Activated CD4-positive, alpha-beta T cell treated with anti-CD3 and anti-CD28 coated beads for 24 hours (primary cell): ENCODE measurements around the gene GRIN2A.

Source experiments
- DNase-seq, 2 donors: peaks; one replicate each; pipeline ENCODE4 v3.0.0-alpha.2; 2020; ENCODE audit warnings: low read depth in 2 of 2

GRIN2A gene

GRCh38 chr16:10181196-10182162 is 749 bp downstream of the GRIN2A start:
- DNase-seq = peak; percentile 11 to 31

- DNase-seq = peak in 1 of 2 donors; percentile 15
Measured at GRCh38 chr16:10180771-10181163, 1.5 kb downstream of the GRIN2A start.

DNA sequence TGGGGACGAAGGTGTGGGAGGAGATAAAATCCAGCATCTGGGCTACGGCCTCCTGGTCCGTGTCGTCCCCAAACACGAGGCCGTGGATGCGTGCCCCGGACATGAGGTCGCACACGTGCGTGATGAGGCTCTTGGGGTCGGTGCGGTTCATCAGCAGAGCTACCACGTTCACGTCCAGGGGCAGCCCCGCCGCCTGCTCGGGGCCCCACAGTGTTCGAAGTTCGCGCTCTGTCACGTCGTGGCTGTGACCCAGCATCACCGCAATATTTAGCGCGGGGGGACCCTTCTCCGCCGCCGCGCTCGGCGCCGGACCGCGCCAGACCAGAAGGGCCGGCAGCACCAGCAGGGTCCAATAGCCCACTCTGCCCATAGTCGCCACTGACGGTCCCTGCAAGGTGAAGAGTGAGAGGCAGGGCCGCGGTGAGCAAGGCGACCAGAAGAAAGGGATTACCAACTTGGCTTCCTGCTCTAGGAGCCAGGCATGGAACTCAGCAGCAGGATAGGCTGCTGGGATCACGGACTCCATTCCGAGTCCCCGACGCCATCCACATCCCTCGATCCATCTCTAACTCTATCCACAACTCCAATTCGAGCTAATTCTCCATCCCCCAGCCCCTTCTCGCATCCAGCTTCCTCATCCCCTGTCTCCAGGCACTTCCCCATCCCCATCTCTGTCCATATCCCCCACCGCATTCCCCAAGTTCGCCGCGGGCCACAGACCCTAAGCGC is 2.0 kb downstream of the GRIN2A start:
- no peak for DNase-seq

DNA sequence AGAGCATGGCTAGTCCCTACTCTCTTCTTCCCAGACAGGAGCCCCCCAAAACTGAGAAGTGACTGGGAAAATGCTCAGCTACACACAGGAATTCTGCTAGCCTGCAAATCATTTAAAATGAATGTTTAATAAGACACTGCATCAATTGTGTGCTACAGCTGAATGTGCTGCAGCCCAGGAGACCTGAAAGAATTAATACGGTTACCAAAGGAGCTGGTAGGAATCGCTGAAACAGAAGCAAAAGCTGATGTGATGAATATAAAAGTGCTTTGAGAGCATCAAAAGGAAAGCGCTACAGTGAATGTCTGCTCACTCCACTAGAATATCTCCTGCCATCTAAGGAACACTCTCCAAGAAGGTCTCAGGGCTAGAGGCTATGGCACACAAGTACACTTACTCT is 3.7 kb downstream of the GRIN2A start:
- DNase-seq = no peak

DNA sequence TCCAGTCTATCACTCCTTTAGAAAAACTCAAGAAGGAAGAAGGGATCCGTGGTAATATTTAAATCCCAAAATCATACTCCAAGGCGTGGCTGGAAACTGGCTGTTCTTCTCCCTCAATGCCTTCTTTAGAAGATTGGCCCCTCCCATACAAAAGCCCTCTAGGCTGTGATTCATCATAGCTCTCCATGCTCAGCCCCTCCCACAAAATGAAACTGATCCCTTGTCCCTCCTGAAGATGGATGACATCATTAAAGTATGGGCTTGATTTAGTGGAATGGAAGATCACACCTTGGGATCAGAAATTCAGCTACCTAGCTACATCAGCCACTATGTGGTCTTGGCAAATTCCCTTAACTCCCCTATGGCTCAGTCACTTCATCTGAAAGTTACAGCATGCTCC is 4.1 kb downstream of the GRIN2A start:
- no peak for DNase-seq

DNA sequence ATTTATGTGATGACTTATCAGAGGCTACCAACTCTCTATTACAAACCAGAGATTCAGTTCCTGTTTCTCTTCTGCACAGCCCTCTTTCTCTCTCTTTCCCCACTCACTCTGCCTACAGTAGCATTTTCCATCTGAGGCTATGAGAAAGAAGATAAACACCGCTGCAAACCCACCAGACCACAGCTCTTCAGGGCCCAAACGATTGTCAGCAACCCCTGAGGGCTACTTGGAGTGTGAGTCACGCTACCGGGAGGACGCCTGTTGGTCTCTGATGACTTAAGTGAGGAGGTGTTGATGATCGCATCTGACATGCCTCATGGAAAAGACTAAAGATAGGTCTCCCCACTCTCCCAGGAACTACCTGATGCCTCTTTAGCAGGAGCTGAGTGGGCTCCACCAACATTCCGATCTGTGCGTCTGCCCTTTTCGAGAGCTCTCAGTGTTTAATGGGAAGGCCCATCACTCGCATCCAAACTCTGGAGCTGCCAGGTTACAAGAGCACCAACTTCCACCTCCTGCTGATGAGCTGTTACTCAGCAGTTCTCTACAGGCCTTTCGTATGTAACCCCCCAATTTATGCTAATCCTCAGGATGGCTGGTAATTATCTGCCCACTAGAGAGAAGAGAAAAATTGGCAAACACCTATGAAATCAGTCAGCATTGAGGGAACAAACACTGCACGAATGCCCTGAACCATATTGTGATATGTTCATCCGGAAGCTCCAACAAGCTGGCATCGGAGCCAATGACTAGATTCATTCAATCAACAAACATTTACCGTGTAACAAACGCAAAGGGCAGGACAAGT is 9.2 kb downstream of the GRIN2A start:
- DNase-seq = no peak

GRCh38 chr16:10171221-10171620 is 11.0 kb downstream of the GRIN2A start:
- DNase-seq = no peak

GRCh38 chr16:10169904-10170410 is 12.3 kb downstream of the GRIN2A start:
- no peak for DNase-seq

DNA sequence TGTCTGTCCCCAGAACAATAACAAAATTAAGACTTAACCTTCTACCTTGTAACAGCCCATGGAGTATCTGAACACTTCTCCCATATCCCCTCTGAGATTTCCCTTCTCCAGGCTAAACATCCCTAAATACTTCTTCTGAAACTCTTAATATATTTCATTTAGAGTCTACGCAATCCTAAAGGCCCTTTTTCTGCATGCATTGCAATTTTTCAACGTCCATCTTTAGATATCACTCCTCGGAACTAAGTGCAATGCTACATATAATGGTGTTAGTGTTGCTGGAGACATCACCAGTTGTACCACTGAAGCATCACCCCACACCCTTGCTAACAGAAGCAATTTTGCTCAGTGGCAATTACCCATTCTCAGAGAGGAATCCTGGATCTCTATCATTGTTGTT is 13.2 kb downstream of the GRIN2A start:
- DNase-seq = no peak

GRCh38 chr16:10168258-10168657 is 14.0 kb downstream of the GRIN2A start:
- DNase-seq = no peak

DNA sequence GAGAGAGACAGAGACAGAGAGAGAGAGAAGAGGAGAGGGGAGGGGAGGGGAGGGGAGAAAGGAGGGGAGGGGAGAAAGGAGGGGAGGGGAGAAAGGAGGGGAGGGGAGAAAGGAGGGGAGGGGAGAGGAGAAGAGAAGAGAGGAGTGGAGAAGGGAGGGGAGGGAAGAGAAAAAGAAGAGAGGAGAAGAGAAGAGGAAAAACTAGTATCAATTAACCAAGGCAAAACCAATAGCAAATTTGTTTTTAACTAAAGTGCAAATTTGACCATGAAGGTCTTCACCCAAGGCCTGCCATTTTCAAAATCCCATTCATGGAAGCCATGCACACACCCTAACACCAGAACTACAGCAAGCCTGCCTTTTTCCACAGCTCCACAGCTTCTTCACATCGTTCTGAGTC is 16.6 kb downstream of the GRIN2A start:
- DNase-seq = no peak

- no peak for DNase-seq
Measured at GRCh38 chr16:10162981-10163380, 19.2 kb downstream of the GRIN2A start.

DNA sequence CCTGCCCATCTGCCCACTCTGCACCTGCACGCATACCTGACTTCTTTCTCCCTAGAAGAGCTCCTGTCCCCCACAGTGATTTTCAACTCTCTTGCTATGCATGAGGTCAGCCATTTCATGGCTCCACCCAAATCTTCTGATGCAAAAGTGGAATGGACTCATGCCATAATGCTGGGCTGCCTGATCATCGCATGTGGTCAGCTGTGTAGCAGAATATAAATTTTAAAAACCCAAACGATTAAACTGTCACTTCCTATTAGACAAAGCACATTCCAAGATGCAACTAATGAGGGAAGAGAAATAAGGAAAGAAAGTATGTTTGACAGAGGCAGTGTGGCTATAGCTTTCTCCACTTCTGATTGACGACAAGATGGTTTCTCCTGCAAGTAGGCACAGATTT is 26.1 kb downstream of the GRIN2A start:
- no peak for DNase-seq

GRCh38 chr16:10154389-10154788 is 27.8 kb downstream of the GRIN2A start:
- DNase-seq = no peak

GRCh38 chr16:10153985-10154384 is 28.2 kb downstream of the GRIN2A start:
- DNase-seq = no peak

DNA sequence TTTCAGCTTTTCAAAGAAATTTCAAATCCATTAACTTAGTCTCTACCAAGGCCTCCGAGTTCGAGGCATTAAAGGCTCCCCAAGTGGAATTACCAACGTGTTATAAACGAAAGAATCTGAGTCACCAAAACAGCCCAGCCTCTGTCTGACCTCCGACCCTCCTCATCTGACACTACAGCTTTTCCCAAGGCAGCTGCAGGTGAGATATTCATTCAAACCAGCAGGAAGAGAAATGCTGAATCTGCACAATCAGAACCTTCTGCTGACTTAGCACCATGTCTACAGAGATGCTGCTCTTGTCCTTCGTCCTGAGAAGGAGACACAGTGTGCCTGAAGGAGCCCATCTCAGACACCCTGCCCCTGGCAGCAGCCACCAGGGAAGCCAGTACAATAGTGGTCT is 30.5 kb downstream of the GRIN2A start:
- DNase-seq = no peak

DNA sequence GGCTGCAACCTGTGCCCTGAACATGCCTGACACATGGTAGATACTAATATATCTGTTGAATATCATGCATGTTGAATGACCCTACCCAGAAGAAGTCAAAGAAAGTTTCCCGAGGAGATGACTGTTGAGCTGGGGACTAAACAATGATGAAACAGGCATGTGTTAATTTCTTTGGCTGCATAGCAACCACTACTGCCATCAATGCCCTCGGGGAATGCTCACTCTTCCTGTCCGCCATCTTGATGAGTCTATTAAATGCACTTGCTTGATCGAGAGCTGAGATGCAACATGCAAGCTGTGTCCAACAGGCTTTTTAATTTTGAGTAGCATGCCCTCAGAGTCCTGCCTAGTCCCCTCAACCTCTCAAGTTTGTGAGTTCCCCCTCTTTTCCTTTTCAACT is 31.3 kb downstream of the GRIN2A start:
- DNase-seq = no peak

- DNase-seq = no peak
Measured at GRCh38 chr16:10145542-10146035, 36.6 kb downstream of the GRIN2A start.

DNA sequence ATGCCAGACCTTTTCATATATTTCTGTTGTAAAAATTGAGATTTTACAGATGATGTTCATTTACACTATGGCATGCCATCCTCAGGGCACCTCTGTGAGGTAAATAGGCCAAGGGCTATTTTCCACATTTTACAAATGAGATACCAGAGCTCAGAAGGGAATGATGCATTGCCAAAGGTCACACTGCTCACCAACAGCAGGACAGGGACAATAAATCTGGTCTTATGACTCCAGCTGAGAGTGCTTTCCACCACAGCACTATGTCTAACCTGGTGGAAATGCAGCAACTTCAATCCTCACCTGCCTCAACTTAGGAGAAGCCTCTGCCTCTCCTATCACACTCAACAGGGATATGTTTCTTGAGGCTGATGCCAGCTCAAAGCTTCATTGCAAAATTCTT is 40.6 kb downstream of the GRIN2A start:
- no peak for DNase-seq

DNA sequence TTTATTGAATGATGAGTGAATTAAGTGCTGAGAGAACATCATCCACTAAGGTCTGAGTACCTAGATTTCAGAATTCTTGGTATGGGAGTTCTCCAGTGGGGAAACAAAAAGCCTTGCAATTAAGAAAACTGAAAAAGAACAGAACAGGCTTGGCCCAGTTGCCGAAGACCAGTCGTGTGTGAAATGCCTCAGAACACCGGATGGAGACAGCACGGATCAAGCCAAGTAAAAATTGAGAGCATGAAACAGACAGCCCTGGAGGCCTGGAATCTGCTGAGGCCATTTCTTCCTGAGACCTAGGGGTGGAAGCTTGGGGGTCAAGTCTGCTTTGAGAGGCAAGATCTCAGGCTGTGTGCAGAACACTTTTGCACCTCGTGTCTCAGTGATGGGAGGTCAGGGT is 43.3 kb downstream of the GRIN2A start:
- no peak for DNase-seq

DNA sequence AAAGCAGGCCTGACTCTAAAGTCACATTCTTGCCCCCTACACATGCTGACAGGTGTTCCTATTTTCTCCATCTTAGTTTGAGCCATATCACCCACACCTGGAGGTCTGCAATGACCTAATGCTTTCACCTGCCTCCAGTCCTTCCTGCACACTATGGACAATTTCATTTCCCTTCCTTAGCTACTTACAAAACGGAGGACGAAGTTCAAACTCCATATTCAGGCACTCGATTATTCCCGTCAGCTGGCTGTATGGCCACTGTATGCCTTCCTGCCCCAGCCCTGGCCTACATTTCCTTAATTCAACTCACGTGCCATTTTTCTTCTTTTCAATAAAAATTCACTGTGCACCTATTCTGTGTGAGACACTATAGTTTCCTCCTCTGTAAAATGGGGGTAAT is 44.9 kb downstream of the GRIN2A start:
- DNase-seq = no peak

DNA sequence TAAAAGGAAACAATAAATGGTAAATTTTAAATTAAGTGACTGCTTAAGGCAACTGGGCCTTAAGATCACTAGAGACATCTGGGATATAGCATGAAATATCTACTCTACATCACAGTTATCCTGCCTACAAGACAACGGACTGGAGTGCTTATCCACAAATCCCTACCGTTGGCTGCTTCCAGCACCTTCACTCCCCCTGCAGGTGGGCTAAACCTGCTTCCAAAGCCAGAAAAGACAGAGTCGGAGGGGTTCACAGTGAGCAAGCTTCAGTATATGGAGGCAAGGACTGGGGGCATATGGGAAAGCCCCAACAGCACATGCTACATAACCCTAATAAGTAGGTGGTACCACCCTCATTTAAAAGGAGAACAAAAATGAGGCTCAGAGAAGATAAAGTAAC is 45.3 kb downstream of the GRIN2A start:
- no peak for DNase-seq
